HFF-Myc (cell line): ENCODE measurements around the gene CHRD.
A peak's percentile ranks its signal among the peaks of the same experiment; 100 is the strongest.
"Not testable (repeated sequence)": the region's sequence is repeated elsewhere in the genome, so short reads cannot be mapped to it uniquely, and the experiment has no call there.

Experiments
- DNase-seq: peaks from one replicate; pipeline ENCODE4 v3.0.0-alpha.2; 2011; ENCODE audit warnings: low read depth; ENCODE audit errors: extremely low read depth
- H3K4me3 ChIP-seq: replicated peaks from 2 replicates; pipeline ENCODE4 v1.5.1; 2011; ENCODE audit warnings: low read depth, mild to moderate bottlenecking, control low read depth, low read length
- CTCF ChIP-seq: IDR thresholded peaks from 2 replicates; pipeline ENCODE4 v1.5.1; 2012; ENCODE audit warnings: mild to moderate bottlenecking, low read depth, low read length, control low read depth; ENCODE audit errors: missing control alignments

The CHRD gene

GRCh38 chr3:184335661-184336546 lies 44.0 kb upstream of the CHRD start:
- H3K4me3 ChIP-seq = peak overlapping the region; percentile 56
- DNase-seq = no peak
- no peak for TF ChIP-seq CTCF

GRCh38 chr3:184336547-184337398 lies 43.1 kb upstream of the CHRD start:
- DNase-seq = no peak
- no peak for TF ChIP-seq CTCF
- H3K4me3 ChIP-seq = peak overlapping the region; percentile 56

- H3K4me3 ChIP-seq = peak within 1 kb of the TSS; percentile 56
- DNase-seq = no peak
- TF ChIP-seq CTCF = no peak
These were observed 42.5 kb upstream of the CHRD start, which contains the start of gene FAM131A for GRCh38 chr3:184337399-184337714. Gene FAM131A (plus strand): TSS chr3:184337600. CDS start chr3:184337631, 31 bp downstream.

- H3K4me3 ChIP-seq = no peak overlapping the region
These were observed 41.9 kb upstream of the CHRD start for GRCh38 chr3:184337981-184338380.

GRCh38 chr3:184338511-184338945 lies 41.3 kb upstream of the CHRD start:
- no peak for TF ChIP-seq CTCF
- DNase-seq = no peak
- H3K4me3 ChIP-seq = no peak overlapping the region

More at GRCh38 chr3:184337981-184338380, 41.9 kb upstream of the CHRD start:
- TF ChIP-seq CTCF = no peak
- DNase-seq = no peak

GRCh38 chr3:184339001-184339400 lies 40.9 kb upstream of the CHRD start:
- H3K4me3 ChIP-seq = no peak overlapping the region
- DNase-seq = no peak
- TF ChIP-seq CTCF = no peak

- DNase-seq, H3K4me3 ChIP-seq: not testable (repeated sequence)
These were observed 40.3 kb upstream of the CHRD start for GRCh38 chr3:184339451-184340135.
